Activated naive CD4-positive, alpha-beta T cell treated with anti-CD3 and anti-CD28 coated beads, Interleukin-2, amount 50 U/mL, for 24 hours (primary cell): ENCODE data around the gene OR1J4.
"Not testable (repeated sequence)": the region's sequence is repeated elsewhere in the genome, so short reads cannot be mapped to it uniquely, and the experiment has no call there.

Source experiments
- H3K27ac Mint-ChIP-seq: one replicate; pipeline ENCODE4 v1.8.0; 2021; ENCODE audit warnings: mild to moderate bottlenecking, mixed read lengths
- H3K27me3 Mint-ChIP-seq: one replicate; pipeline ENCODE4 v1.8.0; 2021; ENCODE audit warnings: mixed read lengths
- H3K36me3 Mint-ChIP-seq: one replicate; pipeline ENCODE4 v1.8.0; 2021; ENCODE audit warnings: mixed read lengths
- H3K4me1 Mint-ChIP-seq: one replicate; pipeline ENCODE4 v1.8.0; 2021; ENCODE audit warnings: mixed read lengths
- H3K4me3 Mint-ChIP-seq: one replicate; pipeline ENCODE4 v1.8.0; 2021; ENCODE audit warnings: mild to moderate bottlenecking, mixed read lengths
- H3K9me3 Mint-ChIP-seq: one replicate; pipeline ENCODE4 v1.8.0; 2021; ENCODE audit warnings: mixed read lengths

OR1J4 gene, protein sequence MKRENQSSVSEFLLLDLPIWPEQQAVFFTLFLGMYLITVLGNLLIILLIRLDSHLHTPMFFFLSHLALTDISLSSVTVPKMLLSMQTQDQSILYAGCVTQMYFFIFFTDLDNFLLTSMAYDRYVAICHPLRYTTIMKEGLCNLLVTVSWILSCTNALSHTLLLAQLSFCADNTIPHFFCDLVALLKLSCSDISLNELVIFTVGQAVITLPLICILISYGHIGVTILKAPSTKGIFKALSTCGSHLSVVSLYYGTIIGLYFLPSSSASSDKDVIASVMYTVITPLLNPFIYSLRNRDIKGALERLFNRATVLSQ

DNA sequence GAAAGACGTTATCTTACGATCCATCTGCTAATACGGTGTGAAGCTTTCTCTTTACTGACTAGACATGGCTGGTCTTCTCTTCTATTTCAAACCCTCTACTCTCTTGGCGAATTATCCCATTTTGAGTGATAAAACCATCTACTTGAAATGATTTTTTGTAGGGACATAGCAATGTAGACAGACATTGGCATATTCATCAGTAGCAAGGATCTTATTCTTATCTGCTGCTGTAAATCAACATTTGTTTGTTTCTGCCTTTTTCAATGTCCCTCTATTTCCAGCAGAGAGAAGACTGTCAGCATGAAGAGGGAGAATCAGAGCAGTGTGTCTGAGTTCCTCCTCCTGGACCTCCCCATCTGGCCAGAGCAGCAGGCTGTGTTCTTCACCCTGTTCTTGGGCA lies at the start of gene OR1J4:
TSS of gene OR1J4 (plus strand) at position 301 of the 400 bp plus-strand sequence. CDS start at position 301, 0 bp downstream.
- no peaks in the 10 kb centered on the region for H3K4me1 Mint-ChIP-seq
- H3K9me3 Mint-ChIP-seq, result no peaks in the 10 kb centered on the region

DNA sequence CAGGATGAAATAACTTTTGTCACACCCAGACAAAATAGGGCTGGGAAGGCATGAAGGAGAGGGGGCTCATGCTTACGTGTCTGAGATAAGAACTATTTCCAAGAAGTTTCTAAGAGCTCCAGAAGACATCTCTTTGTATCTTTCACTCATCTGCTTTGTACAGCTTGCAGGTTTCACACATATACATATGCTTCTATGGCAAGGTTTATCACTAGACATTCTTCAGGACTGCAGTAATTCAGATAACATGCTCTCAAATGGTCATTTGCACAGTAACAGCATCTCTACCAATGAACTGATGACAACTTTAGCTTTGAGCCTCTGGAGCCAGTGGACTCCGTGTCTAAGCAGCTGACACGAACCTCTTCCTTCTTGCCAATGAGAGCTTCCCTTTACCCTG lies 44.4 kb upstream of the OR1J4 start:
- no peak overlapping the region for H3K4me3 Mint-ChIP-seq
- H3K27me3 Mint-ChIP-seq, result peaks cover 17% of the 10 kb centered on the region
- no peak overlapping the region for H3K27ac Mint-ChIP-seq
- H3K9me3 Mint-ChIP-seq, result no peaks in the 10 kb centered on the region
- H3K4me1 Mint-ChIP-seq, result no peaks in the 10 kb centered on the region
- H3K36me3 Mint-ChIP-seq, result no peaks in the 10 kb centered on the region

More for the DNA sequence above, at the start of gene OR1J4:
- H3K27me3 Mint-ChIP-seq, result peaks cover 7% of the 10 kb centered on the region
- no peak within 1 kb of the TSS for H3K4me3 Mint-ChIP-seq
- H3K36me3 Mint-ChIP-seq, result no peaks in the 10 kb centered on the region
- no peak within 1 kb of the TSS for H3K27ac Mint-ChIP-seq

DNA sequence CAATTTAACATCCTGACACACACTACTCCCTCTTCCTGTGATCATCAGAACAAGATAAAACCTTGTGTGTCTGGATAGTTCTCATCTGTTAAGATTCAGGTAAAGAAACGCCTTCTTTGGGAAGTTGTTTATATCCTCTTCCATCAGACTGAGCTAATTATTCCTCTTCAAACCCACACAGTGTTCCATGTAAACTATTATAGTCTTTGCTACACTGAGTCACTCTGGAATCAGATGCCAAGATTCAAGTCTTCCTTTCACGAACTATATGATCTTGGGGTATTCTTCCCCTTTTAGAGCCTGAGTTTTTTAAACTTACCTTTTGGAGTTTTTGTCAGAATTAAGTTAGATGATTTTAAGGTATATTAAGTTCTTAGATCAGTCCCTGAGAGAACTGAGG lies 43.2 kb upstream of the OR1J4 start:
- Mint-ChIP-seq H3K27me3 (peaks cover 15% of the 10 kb centered on the region), H3K4me1 (no peaks in the 10 kb centered on the region), H3K9me3 (no peaks in the 10 kb centered on the region), H3K27ac (no peak overlapping the region), H3K4me3 (no peak overlapping the region), H3K36me3 (no peaks in the 10 kb centered on the region)

DNA sequence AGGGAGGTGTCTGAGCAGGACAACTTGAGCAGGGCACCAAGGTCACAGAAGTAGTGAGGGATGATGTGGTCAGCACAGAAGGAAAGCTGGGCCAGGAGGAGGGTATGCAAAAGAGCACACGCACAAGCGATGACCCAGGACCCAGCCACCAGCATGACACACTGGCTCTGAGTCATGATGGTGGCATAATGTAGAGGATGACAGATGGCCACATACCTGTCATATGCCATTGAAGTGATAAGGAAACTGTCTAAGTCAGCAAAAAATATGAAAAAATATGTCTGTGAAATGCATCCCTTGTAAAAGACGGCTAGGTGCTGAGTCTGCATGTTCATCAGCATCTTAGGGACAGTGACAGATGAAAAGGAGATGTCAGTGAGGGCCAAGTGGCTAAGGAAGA lies 41.6 kb upstream of the OR1J4 start:
- Mint-ChIP-seq H3K4me1 (no peaks in the 10 kb centered on the region), H3K27ac (no peak overlapping the region), H3K9me3 (no peaks in the 10 kb centered on the region), H3K36me3 (no peaks in the 10 kb centered on the region), H3K4me3 (no peak overlapping the region), H3K27me3 (peaks cover 17% of the 10 kb centered on the region)

DNA sequence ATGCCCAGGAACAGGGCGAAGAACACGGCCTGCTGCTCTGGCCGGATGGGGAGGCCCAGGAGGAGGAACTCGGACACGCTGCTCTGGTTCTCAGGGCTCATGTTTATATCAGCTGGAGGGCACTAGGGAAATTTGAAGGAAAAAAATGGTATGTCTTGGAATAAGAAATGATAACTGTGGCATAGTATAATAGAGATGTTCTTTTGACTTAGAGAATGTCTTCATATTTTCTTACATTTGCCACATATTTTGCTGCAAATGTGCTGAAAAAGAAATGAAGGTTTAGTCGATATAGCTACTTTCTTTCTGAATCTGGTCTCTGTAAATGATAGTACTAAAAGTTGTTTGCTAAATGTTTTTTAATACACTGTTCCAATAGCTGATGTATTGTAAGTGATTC lies 41.1 kb upstream of the OR1J4 start, which contains the start of gene OR1J1:
TSS of gene OR1J1 (minus strand) at position 101 of the 400 bp plus-strand sequence. CDS start at position 101, 0 bp downstream.
- H3K27me3 Mint-ChIP-seq, result peaks cover 17% of the 10 kb centered on the region
- H3K27ac Mint-ChIP-seq, result no peak within 1 kb of the TSS
- H3K9me3 Mint-ChIP-seq, result no peaks in the 10 kb centered on the region
- H3K4me3 Mint-ChIP-seq, result no peak within 1 kb of the TSS
- H3K4me1 Mint-ChIP-seq, result no peaks in the 10 kb centered on the region
- H3K36me3 Mint-ChIP-seq, result no peaks in the 10 kb centered on the region

DNA sequence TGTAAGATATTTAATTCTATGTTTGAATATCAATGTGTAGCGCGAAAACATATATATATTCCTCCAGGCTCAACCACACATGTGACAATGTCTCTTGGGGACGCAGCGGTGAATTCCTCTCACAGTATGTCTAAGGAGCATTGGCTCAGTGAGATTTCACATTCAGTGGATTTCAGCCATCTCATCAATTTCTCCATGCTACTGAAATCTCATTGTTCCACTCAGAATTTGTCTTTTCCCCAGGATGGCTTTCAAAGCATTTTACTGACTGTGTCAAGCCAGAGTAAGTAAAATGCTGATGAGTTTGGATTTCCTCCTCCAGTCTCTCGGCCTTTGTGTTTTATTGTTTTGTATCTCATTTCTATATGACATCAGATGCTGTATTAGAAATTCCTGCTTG lies 39.9 kb upstream of the OR1J4 start:
- Mint-ChIP-seq H3K27me3 (peaks cover 17% of the 10 kb centered on the region), H3K4me1 (no peaks in the 10 kb centered on the region), H3K27ac (no peak overlapping the region), H3K4me3 (no peak overlapping the region), H3K36me3 (no peaks in the 10 kb centered on the region), H3K9me3 (no peaks in the 10 kb centered on the region)

DNA sequence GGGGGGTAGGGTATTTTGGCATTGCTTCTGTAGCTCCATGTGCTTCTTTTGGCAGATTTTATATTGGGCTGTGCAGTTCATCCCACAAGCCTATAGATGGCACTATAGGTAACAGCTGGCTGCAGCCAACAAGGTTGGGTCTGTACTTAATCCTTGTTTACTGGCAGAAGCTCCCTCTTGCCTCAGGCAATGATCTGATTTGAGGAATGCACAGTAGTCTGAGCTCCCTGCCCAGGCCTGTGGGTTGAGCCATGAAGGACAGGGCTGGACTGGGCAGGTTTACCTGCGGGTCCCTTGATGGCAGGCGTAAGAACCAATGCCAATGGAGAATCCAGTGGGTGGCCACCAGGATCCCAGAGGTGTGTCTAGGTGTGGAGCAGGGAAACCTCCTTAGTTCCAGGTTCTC lies 20.1 kb upstream of the OR1J4 start:
- Mint-ChIP-seq H3K27me3 (peaks cover 32% of the 10 kb centered on the region), H3K27ac (no peak overlapping the region), H3K4me1 (no peaks in the 10 kb centered on the region), H3K4me3 (no peak overlapping the region), H3K36me3 (peaks cover 2% of the 10 kb centered on the region), H3K9me3 (no peaks in the 10 kb centered on the region)

DNA sequence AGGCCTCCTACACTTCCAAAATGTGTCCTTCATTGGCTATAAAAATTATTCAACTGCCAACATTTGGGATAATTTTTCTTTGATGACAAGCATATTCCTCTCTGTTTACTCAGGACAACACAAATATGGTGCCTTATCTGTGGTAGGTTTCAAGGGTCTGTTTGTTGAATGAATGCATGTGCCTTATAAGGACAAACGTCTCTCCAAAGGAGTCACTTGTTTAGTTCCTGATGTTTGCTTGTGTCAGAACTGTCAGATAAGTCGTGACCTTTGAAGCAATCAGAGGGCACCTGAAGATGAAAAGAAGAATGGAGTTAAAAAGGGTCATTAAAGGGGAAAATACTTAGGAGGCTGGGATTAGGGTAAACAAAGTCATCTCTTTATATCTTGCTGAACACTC lies 12.0 kb upstream of the OR1J4 start:
- no peaks in the 10 kb centered on the region for H3K9me3 Mint-ChIP-seq
- H3K36me3 Mint-ChIP-seq, result no peaks in the 10 kb centered on the region
- H3K4me3 Mint-ChIP-seq, result no peak overlapping the region
- H3K27ac Mint-ChIP-seq, result no peak overlapping the region
- peaks cover 18% of the 10 kb centered on the region for H3K27me3 Mint-ChIP-seq
- no peaks in the 10 kb centered on the region for H3K4me1 Mint-ChIP-seq

DNA sequence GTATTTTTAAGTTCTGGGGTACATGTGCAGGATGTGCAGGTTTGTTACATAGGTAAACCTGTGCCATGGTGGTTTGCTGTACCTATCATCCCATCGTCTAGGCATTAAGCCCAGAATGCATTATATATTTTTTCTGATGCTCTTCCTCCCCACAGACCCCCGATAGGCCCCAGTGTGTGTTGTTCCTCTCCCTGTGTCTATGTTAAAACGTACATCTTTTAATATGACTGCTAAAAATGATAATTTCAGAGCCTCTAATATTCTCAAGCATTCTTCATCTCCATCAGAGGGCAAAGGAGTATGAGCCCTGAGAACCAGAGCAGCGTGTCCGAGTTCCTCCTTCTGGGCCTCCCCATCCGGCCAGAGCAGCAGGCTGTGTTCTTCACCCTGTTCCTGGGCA lies 8.4 kb upstream of the OR1J4 start, which contains the start of gene OR1J2:
TSS of gene OR1J2 (plus strand) at position 301 of the 400 bp plus-strand sequence. CDS start at position 301, 0 bp downstream.
- no peak within 1 kb of the TSS for H3K4me3 Mint-ChIP-seq
- no peaks in the 10 kb centered on the region for H3K4me1 Mint-ChIP-seq
- H3K9me3 Mint-ChIP-seq, result no peaks in the 10 kb centered on the region
- H3K27me3 Mint-ChIP-seq, result peaks cover 18% of the 10 kb centered on the region
- no peak within 1 kb of the TSS for H3K27ac Mint-ChIP-seq
- H3K36me3 Mint-ChIP-seq, result no peaks in the 10 kb centered on the region

DNA sequence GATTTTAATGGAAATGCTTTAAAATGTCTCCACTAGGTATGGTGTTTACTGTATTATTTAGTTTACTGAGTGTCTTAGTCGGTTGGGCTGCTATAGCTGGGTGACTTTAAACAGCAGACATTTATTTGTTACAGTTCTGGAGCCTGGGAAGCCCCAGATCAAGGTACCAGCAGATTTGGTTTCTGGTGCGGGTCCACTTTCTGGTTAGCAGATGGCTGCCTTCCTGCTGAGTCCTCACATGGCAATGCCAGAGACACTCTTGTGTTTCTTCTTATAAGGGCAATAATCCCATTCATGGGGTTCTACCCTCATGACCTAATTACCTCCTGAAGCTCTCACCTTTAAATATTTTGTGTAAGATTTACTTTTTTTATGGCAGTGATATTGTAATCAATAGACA lies 715 bp upstream of the OR1J4 start:
- no peak overlapping the region for H3K4me3 Mint-ChIP-seq
- peaks cover 5% of the 10 kb centered on the region for H3K27me3 Mint-ChIP-seq
- no peaks in the 10 kb centered on the region for H3K4me1 Mint-ChIP-seq

DNA sequence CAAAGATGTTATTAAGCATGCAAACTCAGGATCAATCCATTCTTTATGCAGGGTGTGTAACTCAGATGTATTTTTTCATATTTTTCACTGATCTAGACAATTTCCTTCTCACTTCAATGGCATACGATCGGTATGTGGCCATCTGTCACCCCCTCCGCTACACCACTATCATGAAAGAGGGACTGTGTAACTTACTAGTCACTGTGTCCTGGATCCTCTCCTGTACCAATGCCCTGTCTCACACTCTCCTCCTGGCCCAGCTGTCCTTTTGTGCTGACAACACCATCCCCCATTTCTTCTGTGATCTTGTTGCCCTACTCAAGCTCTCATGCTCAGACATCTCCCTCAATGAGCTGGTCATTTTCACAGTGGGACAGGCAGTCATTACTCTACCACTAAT lies 435 bp downstream of the OR1J4 start:
- no peak overlapping the region for H3K27ac Mint-ChIP-seq
- no peaks in the 10 kb centered on the region for H3K36me3 Mint-ChIP-seq
- no peaks in the 10 kb centered on the region for H3K4me1 Mint-ChIP-seq
- peaks cover 7% of the 10 kb centered on the region for H3K27me3 Mint-ChIP-seq
- H3K4me3 Mint-ChIP-seq, result no peak overlapping the region
- H3K9me3 Mint-ChIP-seq, result no peaks in the 10 kb centered on the region

More for the DNA sequence above, 715 bp upstream of the OR1J4 start:
- Mint-ChIP-seq H3K27ac (no peak overlapping the region), H3K9me3 (no peaks in the 10 kb centered on the region), H3K36me3 (no peaks in the 10 kb centered on the region)

DNA sequence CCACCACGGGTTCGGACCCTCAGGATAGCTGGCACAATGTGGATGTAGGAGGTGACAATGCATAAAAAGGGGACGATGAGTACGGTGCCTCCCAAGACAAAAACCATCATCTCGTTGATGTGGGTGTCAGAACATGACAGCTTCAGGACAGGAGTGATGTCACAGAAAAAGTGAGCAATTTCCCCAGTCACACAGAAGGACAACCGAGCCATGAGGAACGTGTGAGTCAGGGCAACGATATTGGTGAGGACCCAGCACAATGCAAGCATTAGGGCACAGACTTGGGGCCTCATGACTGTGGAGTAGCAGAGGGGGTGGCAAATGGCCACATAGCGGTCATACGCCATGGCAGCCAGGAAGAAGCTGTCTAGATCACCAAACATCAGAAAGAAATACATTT lies 7.7 kb downstream of the OR1J4 start:
- Mint-ChIP-seq H3K4me3 (no peak overlapping the region), H3K36me3 (no peaks in the 10 kb centered on the region), H3K27ac (no peak overlapping the region), H3K27me3 (peaks cover 11% of the 10 kb centered on the region), H3K9me3 (no peaks in the 10 kb centered on the region), H3K4me1 (no peaks in the 10 kb centered on the region)

DNA sequence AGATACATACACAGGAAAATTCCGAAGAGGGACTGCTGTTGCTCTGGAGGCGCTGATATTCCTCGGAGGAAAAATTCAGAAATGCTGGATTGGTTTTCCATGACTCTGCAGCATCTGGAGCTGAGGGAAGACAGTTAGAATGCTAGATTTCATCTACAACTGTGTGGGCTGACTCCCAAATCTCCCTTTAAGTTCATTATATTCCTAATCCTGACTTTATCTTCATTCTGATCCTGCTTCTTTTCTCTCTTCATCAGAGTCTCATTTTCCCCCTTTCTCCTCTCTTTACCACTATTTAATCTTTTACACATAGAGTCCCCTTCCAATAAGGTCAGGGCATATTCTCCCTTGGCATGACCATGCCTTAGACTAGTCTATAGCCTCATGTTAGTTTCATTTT lies 8.3 kb downstream of the OR1J4 start, which contains the start of gene OR1N1:
TSS of gene OR1N1 (minus strand) at position 101 of the 400 bp plus-strand sequence. CDS start at position 101, 0 bp downstream.
- Mint-ChIP-seq H3K36me3 (no peaks in the 10 kb centered on the region), H3K4me3 (no peak within 1 kb of the TSS), H3K27me3 (peaks cover 10% of the 10 kb centered on the region), H3K9me3 (no peaks in the 10 kb centered on the region), H3K4me1 (no peaks in the 10 kb centered on the region), H3K27ac (no peak within 1 kb of the TSS)

DNA sequence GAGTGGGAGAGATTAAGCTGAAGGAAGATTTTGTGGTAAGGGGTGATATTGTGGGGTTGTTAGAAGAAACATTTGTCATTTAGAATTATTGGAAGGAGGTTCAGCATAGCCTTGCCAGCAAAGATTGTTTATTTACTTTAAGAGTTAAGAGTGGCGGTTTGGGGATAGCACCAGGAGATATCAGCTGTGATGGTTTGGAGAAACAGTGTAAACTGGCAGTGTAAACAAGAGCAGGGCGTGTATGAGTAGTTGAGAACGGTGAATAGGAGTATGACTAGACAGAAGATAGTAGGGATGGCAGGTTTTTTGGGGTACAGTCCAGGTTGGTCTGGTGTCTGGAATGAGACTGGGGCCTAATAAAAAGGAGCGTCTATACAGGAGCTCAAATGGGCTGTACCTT lies 12.2 kb downstream of the OR1J4 start:
- H3K9me3 Mint-ChIP-seq, H3K4me3 Mint-ChIP-seq, H3K4me1 Mint-ChIP-seq, H3K27me3 Mint-ChIP-seq, H3K36me3 Mint-ChIP-seq, H3K27ac Mint-ChIP-seq: not testable (repeated sequence)

DNA sequence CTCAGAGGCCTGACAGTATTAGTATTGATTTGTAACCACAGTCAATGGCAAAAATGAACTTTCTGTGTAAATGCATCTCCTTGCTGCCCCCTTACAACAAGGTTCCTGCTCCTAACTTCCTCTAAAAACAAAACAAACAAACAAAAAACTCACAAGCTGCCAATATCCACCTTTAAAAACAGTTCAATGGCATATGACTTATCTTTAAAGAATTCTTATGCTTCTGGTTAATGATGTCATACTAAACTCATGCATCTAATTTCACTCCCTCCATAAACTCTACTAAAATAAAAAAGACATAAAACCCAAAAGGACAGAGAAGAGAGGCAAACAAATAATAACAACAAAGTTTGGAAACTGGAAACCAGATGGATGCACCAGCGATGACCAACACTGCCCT lies 17.2 kb downstream of the OR1J4 start:
- H3K4me1 Mint-ChIP-seq, result no peaks in the 10 kb centered on the region
- H3K36me3 Mint-ChIP-seq, result no peaks in the 10 kb centered on the region
- H3K4me3 Mint-ChIP-seq, result no peak overlapping the region
- no peaks in the 10 kb centered on the region for H3K9me3 Mint-ChIP-seq
- H3K27ac Mint-ChIP-seq, result no peak overlapping the region
- no peaks in the 10 kb centered on the region for H3K27me3 Mint-ChIP-seq

DNA sequence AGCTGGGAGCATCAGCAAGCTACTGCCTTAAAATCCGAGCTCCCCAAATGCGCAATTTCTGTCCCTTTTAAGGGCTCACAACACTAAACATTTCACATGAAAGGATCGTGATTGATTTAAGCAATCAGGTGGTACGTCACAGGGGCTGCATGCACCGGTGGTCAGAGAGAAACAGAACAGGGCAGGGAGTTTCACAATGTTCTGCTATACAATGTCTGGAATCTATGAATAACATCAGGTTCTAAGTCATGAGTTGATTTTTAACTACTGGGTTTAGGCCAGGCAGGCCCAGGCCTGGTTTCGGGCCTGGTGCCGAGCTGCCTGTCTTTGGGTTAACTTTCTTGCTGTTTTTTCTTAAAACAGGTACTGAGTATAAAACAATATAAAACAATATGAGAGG lies 18.1 kb downstream of the OR1J4 start:
- H3K4me3 Mint-ChIP-seq, H3K27me3 Mint-ChIP-seq, H3K36me3 Mint-ChIP-seq, H3K27ac Mint-ChIP-seq, H3K9me3 Mint-ChIP-seq, H3K4me1 Mint-ChIP-seq: not testable (repeated sequence)

DNA sequence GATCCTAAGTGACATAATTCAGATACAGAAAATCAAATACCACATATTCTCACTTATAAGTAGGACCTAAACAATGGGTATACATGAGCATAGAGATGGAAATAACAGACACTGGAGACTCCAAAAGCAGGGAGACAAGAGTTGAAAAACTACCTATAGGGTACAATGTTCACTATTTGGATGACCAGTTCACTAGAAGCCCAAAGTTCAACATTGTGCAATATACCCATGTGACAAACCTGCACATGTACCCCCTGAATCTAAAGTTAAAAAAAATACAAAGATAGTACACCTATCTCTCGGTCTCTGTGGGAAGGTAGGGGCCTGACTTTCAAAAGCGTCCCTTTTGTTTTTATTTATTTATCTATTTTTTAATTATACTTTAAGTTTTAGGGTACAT lies 19.8 kb downstream of the OR1J4 start:
- Mint-ChIP-seq H3K4me3 (no peak overlapping the region), H3K27ac (no peak overlapping the region), H3K9me3 (no peaks in the 10 kb centered on the region), H3K4me1 (no peaks in the 10 kb centered on the region), H3K27me3 (peaks cover 4% of the 10 kb centered on the region), H3K36me3 (no peaks in the 10 kb centered on the region)
